Loucy (cell line): ENCODE measurements around the gene FRMD4A.

ENCODE experiments used
- EZH2phosphoT487 ChIP-seq: fragments of 200-600 bp; IDR thresholded peaks from 2 replicates; pipeline ENCODE4 v1.6.1; 2018; ENCODE audit warnings: antibody characterized with exemption, mild to moderate bottlenecking, moderate library complexity, borderline replicate concordance
- TF ChIP-seq, protein P1 (sequence below): fragments of 200-600 bp; sonication (generic); conservative IDR thresholded peaks from 2 replicates; pipeline ENCODE4 v1.5.1; 2014; ENCODE audit warnings: mild to moderate bottlenecking, antibody characterized with exemption, low read length

DNA sequence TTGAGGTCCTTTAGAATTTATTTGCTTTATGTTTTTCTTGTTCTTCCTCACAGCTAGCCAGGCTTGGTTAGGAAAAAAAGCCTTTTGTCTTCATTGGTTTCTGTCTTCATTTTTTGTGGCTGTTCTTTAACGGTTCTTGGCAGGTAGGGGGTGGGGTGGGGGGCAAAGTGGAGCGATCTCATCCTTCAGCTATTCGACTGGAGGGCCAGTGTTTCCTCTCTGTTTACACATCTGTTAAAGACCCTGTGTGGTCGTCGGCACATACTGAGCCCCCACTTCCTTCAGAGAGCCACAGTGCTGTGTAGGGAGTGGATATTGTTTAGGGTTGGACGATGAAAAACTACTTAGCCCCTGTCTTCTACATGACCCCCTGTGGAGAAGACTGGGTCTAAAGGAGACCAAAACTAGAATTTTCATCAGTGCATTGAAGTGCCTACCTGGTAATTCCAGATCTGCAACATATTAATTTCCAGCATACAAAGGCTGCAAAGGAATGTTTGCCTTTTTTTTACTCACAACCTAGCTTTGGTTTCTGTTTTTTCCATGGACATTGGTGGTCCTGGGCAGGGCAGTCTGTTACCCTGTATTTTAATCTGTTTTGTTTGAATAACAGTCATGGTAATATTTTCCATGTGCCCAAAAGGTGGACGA is 714.9 kb downstream of the FRMD4A start:
- TF ChIP-seq, protein P1, sequence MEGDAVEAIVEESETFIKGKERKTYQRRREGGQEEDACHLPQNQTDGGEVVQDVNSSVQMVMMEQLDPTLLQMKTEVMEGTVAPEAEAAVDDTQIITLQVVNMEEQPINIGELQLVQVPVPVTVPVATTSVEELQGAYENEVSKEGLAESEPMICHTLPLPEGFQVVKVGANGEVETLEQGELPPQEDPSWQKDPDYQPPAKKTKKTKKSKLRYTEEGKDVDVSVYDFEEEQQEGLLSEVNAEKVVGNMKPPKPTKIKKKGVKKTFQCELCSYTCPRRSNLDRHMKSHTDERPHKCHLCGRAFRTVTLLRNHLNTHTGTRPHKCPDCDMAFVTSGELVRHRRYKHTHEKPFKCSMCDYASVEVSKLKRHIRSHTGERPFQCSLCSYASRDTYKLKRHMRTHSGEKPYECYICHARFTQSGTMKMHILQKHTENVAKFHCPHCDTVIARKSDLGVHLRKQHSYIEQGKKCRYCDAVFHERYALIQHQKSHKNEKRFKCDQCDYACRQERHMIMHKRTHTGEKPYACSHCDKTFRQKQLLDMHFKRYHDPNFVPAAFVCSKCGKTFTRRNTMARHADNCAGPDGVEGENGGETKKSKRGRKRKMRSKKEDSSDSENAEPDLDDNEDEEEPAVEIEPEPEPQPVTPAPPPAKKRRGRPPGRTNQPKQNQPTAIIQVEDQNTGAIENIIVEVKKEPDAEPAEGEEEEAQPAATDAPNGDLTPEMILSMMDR: no peak
- TF ChIP-seq EZH2phosphoT487: no peak
